Lower leg skin (tissue), 3 donors: ENCODE data around the gene DCAF8.

Experiments
- CTCF ChIP-seq, 3 donors: fragments of 450-650 bp; IDR thresholded peaks; one replicate each; pipeline ENCODE4 v1.5.1; 2016; ENCODE audit warnings: antibody characterized with exemption in 3 of 3, mild to moderate bottlenecking in 3 of 3, moderate library complexity in 2 of 3
- POLR2A ChIP-seq, 2 donors: fragments of 450-650 bp; IDR thresholded peaks; one replicate each; pipeline ENCODE4 v1.6.1; 2016 to 2017; ENCODE audit warnings: antibody characterized with exemption in 2 of 2, mild to moderate bottlenecking in 1 of 2, moderate library complexity in 1 of 2

- TF ChIP-seq CTCF (IDR thresholded peaks at IDR 0.05) (no peak), POLR2A (IDR thresholded peaks at IDR 0.05) (no peak)
Measured at GRCh38 chr1:160244209-160244608, 18.1 kb downstream of the DCAF8 start.
